ENCODE results near the gene PEAR1.

PEAR1 gene

GRCh38 chr1:156909671-156910070 is 16.2 kb downstream of the PEAR1 start:
- Histone ChIP-seq H3K27ac (ENCODE audit: low read depth, low read length) (no peak overlapping the region), H3K36me3 (ENCODE audit: insufficient read depth, low read length) (peaks cover 17% of the 10 kb centered on the region; the same call in 1 of the 2 replicates), H3K4me1 (ENCODE audit: control insufficient read depth, insufficient read depth, low read length, unreplicated experiment) (peaks cover 31% of the 10 kb centered on the region), H3K4me3 (ENCODE audit: low read depth, low read length) (no peak overlapping the region), H3K79me2 (ENCODE audit: control insufficient read depth, insufficient read depth, low read length, unreplicated experiment) (peaks cover 6% of the 10 kb centered on the region), H3K27me3 (ENCODE audit: insufficient read depth, low read length) (no peaks in the 10 kb centered on the region), H2AFZ (ENCODE audit: low read length, unreplicated experiment) (no peak overlapping the region)

GRCh38 chr1:156910309-156910782 is 16.8 kb downstream of the PEAR1 start:
- no peaks in the 10 kb centered on the region for H3K27me3 ChIP-seq (ENCODE audit: insufficient read depth, low read length)
- no peak overlapping the region for H3K4me3 ChIP-seq (ENCODE audit: low read depth, low read length)
- H3K27ac ChIP-seq (ENCODE audit: low read depth, low read length): no peak overlapping the region
- peaks cover 20% of the 10 kb centered on the region; the same call in 1 of the 2 replicates for H3K36me3 ChIP-seq (ENCODE audit: insufficient read depth, low read length)
- H3K79me2 ChIP-seq (ENCODE audit: control insufficient read depth, insufficient read depth, low read length, unreplicated experiment): peaks cover 3% of the 10 kb centered on the region
- H2AFZ ChIP-seq (ENCODE audit: low read length, unreplicated experiment): no peak overlapping the region
- H3K4me1 ChIP-seq (ENCODE audit: control insufficient read depth, insufficient read depth, low read length, unreplicated experiment): peaks cover 31% of the 10 kb centered on the region

GRCh38 chr1:156911577-156912298 is 18.2 kb downstream of the PEAR1 start:
- no peaks in the 10 kb centered on the region for H3K79me2 ChIP-seq (ENCODE audit: control insufficient read depth, insufficient read depth, low read length, unreplicated experiment)
- H3K27ac ChIP-seq (ENCODE audit: low read depth, low read length): no peak overlapping the region
- no peak overlapping the region for H2AFZ ChIP-seq (ENCODE audit: low read length, unreplicated experiment)
- H3K27me3 ChIP-seq (ENCODE audit: insufficient read depth, low read length): no peaks in the 10 kb centered on the region
- H3K4me3 ChIP-seq (ENCODE audit: low read depth, low read length): no peak overlapping the region
- H3K36me3 ChIP-seq (ENCODE audit: insufficient read depth, low read length): peaks cover 31% of the 10 kb centered on the region
- H3K4me1 ChIP-seq (ENCODE audit: control insufficient read depth, insufficient read depth, low read length, unreplicated experiment): peaks cover 28% of the 10 kb centered on the region

- no peak overlapping the region for H2AFZ ChIP-seq (ENCODE audit: low read length, unreplicated experiment)
- no peaks in the 10 kb centered on the region for H3K27me3 ChIP-seq (ENCODE audit: insufficient read depth, low read length)
- no peak overlapping the region for H3K4me3 ChIP-seq (ENCODE audit: low read depth, low read length)
- H3K36me3 ChIP-seq (ENCODE audit: insufficient read depth, low read length): peaks cover 34% of the 10 kb centered on the region
- peaks cover 22% of the 10 kb centered on the region for H3K4me1 ChIP-seq (ENCODE audit: control insufficient read depth, insufficient read depth, low read length, unreplicated experiment)
- no peaks in the 10 kb centered on the region for H3K79me2 ChIP-seq (ENCODE audit: control insufficient read depth, insufficient read depth, low read length, unreplicated experiment)
- no peak overlapping the region for H3K27ac ChIP-seq (ENCODE audit: low read depth, low read length)
Measured at GRCh38 chr1:156912310-156912709, 18.8 kb downstream of the PEAR1 start.

- no peak overlapping the region for H3K27ac ChIP-seq (ENCODE audit: low read depth, low read length)
- no peak overlapping the region for H3K4me3 ChIP-seq (ENCODE audit: low read depth, low read length)
- H3K27me3 ChIP-seq (ENCODE audit: insufficient read depth, low read length): no peaks in the 10 kb centered on the region
- H3K36me3 ChIP-seq (ENCODE audit: insufficient read depth, low read length): peaks cover 32% of the 10 kb centered on the region
- H3K4me1 ChIP-seq (ENCODE audit: control insufficient read depth, insufficient read depth, low read length, unreplicated experiment): peaks cover 16% of the 10 kb centered on the region
- H2AFZ ChIP-seq (ENCODE audit: low read length, unreplicated experiment): no peak overlapping the region
- no peaks in the 10 kb centered on the region for H3K79me2 ChIP-seq (ENCODE audit: control insufficient read depth, insufficient read depth, low read length, unreplicated experiment)
Measured at GRCh38 chr1:156912861-156913808, 19.6 kb downstream of the PEAR1 start.

GRCh38 chr1:156913809-156914387 is 20.4 kb downstream of the PEAR1 start:
- Histone ChIP-seq H3K4me3 (ENCODE audit: low read depth, low read length) (no peak overlapping the region), H3K4me1 (ENCODE audit: control insufficient read depth, insufficient read depth, low read length, unreplicated experiment) (peaks cover 20% of the 10 kb centered on the region), H3K36me3 (ENCODE audit: insufficient read depth, low read length) (peaks cover 31% of the 10 kb centered on the region), H3K79me2 (ENCODE audit: control insufficient read depth, insufficient read depth, low read length, unreplicated experiment) (no peaks in the 10 kb centered on the region), H2AFZ (ENCODE audit: low read length, unreplicated experiment) (no peak overlapping the region), H3K27me3 (ENCODE audit: insufficient read depth, low read length) (no peaks in the 10 kb centered on the region), H3K27ac (ENCODE audit: low read depth, low read length) (no peak overlapping the region)

- no peak overlapping the region for H3K27ac ChIP-seq (ENCODE audit: low read depth, low read length)
- H3K36me3 ChIP-seq (ENCODE audit: insufficient read depth, low read length): peaks cover 31% of the 10 kb centered on the region
- no peak overlapping the region for H2AFZ ChIP-seq (ENCODE audit: low read length, unreplicated experiment)
- H3K27me3 ChIP-seq (ENCODE audit: insufficient read depth, low read length): no peaks in the 10 kb centered on the region
- H3K79me2 ChIP-seq (ENCODE audit: control insufficient read depth, insufficient read depth, low read length, unreplicated experiment): no peaks in the 10 kb centered on the region
- H3K4me1 ChIP-seq (ENCODE audit: control insufficient read depth, insufficient read depth, low read length, unreplicated experiment): peaks cover 24% of the 10 kb centered on the region
- no peak overlapping the region for H3K4me3 ChIP-seq (ENCODE audit: low read depth, low read length)
Measured at GRCh38 chr1:156914440-156914856, 20.9 kb downstream of the PEAR1 start.

- Histone ChIP-seq H3K4me1 (ENCODE audit: control insufficient read depth, insufficient read depth, low read length, unreplicated experiment) (peaks cover 14% of the 10 kb centered on the region), H3K4me3 (ENCODE audit: low read depth, low read length) (peak within 1 kb of the TSS; percentile 49), H3K27me3 (ENCODE audit: insufficient read depth, low read length) (peaks cover 19% of the 10 kb centered on the region), H3K79me2 (ENCODE audit: control insufficient read depth, insufficient read depth, low read length, unreplicated experiment) (no peaks in the 10 kb centered on the region), H3K27ac (ENCODE audit: low read depth, low read length) (no peak within 1 kb of the TSS), H2AFZ (ENCODE audit: low read length, unreplicated experiment) (no peak within 1 kb of the TSS), H3K36me3 (ENCODE audit: insufficient read depth, low read length) (peaks cover 13% of the 10 kb centered on the region)
Measured at GRCh38 chr1:156920233-156921052, 26.9 kb downstream of the PEAR1 start, which contains the start of gene LRRC71. LRRC71 (plus strand) TSS chr1:156920632; CDS start chr1:156920804, 172 bp downstream.

- Histone ChIP-seq H2AFZ (ENCODE audit: low read length, unreplicated experiment) (no peak overlapping the region), H3K27me3 (ENCODE audit: insufficient read depth, low read length) (peaks cover 19% of the 10 kb centered on the region)
Measured at GRCh38 chr1:156921053-156921529, 27.6 kb downstream of the PEAR1 start.

More at GRCh38 chr1:156921053-156921529, 27.6 kb downstream of the PEAR1 start:
- Histone ChIP-seq H3K4me1 (ENCODE audit: control insufficient read depth, insufficient read depth, low read length, unreplicated experiment) (peaks cover 20% of the 10 kb centered on the region), H3K79me2 (ENCODE audit: control insufficient read depth, insufficient read depth, low read length, unreplicated experiment) (no peaks in the 10 kb centered on the region), H3K27ac (ENCODE audit: low read depth, low read length) (no peak overlapping the region), H3K4me3 (ENCODE audit: low read depth, low read length) (no peak overlapping the region), H3K36me3 (ENCODE audit: insufficient read depth, low read length) (peaks cover 7% of the 10 kb centered on the region)

All from ACC112 (cell line).